Uterus (tissue), 2 donors: Measurements from ENCODE around the gene THSD7B.

Source experiments
- POLR2A ChIP-seq, 2 donors: fragments of 450-650 bp; IDR thresholded peaks; one replicate each; pipeline ENCODE4 v1.6.1; 2016; ENCODE audit warnings: antibody characterized with exemption in 2 of 2, mild to moderate bottlenecking in 1 of 2, moderate library complexity in 1 of 2
- TF ChIP-seq, protein P1 (sequence below), 4 experiments: fragments of 200-600 bp in 2 of 4; fragments of 450-650 bp in 2 of 4; sonication (generic) in 2 of 4; IDR thresholded peaks; one replicate each; pipeline ENCODE4 v1.5.1; 2016 to 2019; ENCODE audit warnings: antibody characterized with exemption in 4 of 4, mild to moderate bottlenecking in 2 of 4, moderate library complexity in 1 of 4

- no peak for TF ChIP-seq POLR2A (IDR thresholded peaks at IDR 0.05)
- TF ChIP-seq, protein P1, sequence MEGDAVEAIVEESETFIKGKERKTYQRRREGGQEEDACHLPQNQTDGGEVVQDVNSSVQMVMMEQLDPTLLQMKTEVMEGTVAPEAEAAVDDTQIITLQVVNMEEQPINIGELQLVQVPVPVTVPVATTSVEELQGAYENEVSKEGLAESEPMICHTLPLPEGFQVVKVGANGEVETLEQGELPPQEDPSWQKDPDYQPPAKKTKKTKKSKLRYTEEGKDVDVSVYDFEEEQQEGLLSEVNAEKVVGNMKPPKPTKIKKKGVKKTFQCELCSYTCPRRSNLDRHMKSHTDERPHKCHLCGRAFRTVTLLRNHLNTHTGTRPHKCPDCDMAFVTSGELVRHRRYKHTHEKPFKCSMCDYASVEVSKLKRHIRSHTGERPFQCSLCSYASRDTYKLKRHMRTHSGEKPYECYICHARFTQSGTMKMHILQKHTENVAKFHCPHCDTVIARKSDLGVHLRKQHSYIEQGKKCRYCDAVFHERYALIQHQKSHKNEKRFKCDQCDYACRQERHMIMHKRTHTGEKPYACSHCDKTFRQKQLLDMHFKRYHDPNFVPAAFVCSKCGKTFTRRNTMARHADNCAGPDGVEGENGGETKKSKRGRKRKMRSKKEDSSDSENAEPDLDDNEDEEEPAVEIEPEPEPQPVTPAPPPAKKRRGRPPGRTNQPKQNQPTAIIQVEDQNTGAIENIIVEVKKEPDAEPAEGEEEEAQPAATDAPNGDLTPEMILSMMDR (IDR thresholded peaks at IDR 0.05): no peak
Observed at GRCh38 chr2:136956050-136956449, 190.7 kb downstream of the THSD7B start.
